Hepatocyte (in vitro differentiated cells): ENCODE results near the gene RAB26. TPM values are rescaled to one million over a fixed set of nuclear protein-coding genes. Genes with fewer than 3 reads are reported as not detected.
A peak's percentile ranks its signal among the peaks of the same experiment; 100 is the strongest.

Experiments used
- DNase-seq: peaks from one replicate; pipeline ENCODE4 v3.0.0-alpha.2; 2016; ENCODE audit warnings: low spot score
- H2AFZ ChIP-seq: fragments of 200-600 bp; sonication (generic); 2 replicates; pipeline ENCODE4 v1.6.0; 2016; ENCODE audit warnings: antibody characterized with exemption, mild to moderate bottlenecking
- H3K27ac ChIP-seq: fragments of 200-600 bp; sonication (generic); 2 replicates; pipeline ENCODE4 v1.5.1; 2016; ENCODE audit warnings: mild to moderate bottlenecking
- H3K27me3 ChIP-seq: fragments of 200-600 bp; sonication (generic); 2 replicates; pipeline ENCODE4 v1.6.1; 2016
- H3K36me3 ChIP-seq: fragments of 200-600 bp; sonication (generic); replicated peaks from 2 replicates; pipeline ENCODE4 v1.5.1; 2016; ENCODE audit warnings: low read depth; ENCODE audit not compliant: insufficient read depth
- H3K4me1 ChIP-seq: fragments of 200-600 bp; sonication (generic); 2 replicates; pipeline ENCODE4 v1.5.1; 2016; ENCODE audit warnings: mild to moderate bottlenecking, moderate library complexity; ENCODE audit not compliant: insufficient read depth
- H3K4me2 ChIP-seq: fragments of 200-600 bp; sonication (generic); 2 replicates; pipeline ENCODE4 v1.6.0; 2016
- H3K4me3 ChIP-seq: fragments of 200-600 bp; sonication (generic); 2 replicates; pipeline ENCODE4 v1.5.1; 2016; ENCODE audit warnings: mild to moderate bottlenecking
- H3K79me2 ChIP-seq: fragments of 200-600 bp; sonication (generic); 2 replicates; pipeline ENCODE4 v1.6.0; 2017; ENCODE audit warnings: mild to moderate bottlenecking
- H3K9me2 ChIP-seq: fragments of 200-600 bp; sonication (generic); replicated peaks from 2 replicates; pipeline ENCODE4 v1.6.0; 2017; ENCODE audit warnings: mild to moderate bottlenecking; ENCODE audit not compliant: insufficient read depth
- H3K9me3 ChIP-seq: fragments of 200-600 bp; sonication (generic); 2 replicates; pipeline ENCODE4 v1.5.1; 2016; ENCODE audit warnings: low read depth, mild to moderate bottlenecking
- H4K20me1 ChIP-seq: fragments of 200-600 bp; sonication (generic); 2 replicates; pipeline ENCODE4 v1.6.0; 2016; ENCODE audit warnings: mild to moderate bottlenecking; ENCODE audit not compliant: insufficient read depth, poor library complexity, severe bottlenecking
- EZH2 ChIP-seq: fragments of 200-600 bp; sonication (generic); IDR thresholded peaks from 2 replicates; pipeline ENCODE4 v1.6.1; 2016; ENCODE audit warnings: antibody characterized with exemption, mild to moderate bottlenecking, borderline replicate concordance
- EZH2phosphoT487 ChIP-seq: fragments of 200-600 bp; sonication (generic); IDR thresholded peaks from one replicate; pipeline ENCODE4 v1.6.1; 2018; ENCODE audit warnings: antibody characterized with exemption, mild to moderate bottlenecking, low read depth, moderate library complexity; ENCODE audit not compliant: unreplicated experiment, severe bottlenecking
- WGBS: methylation state at CpG from one replicate; pipeline ENCODE4 v1.1.6; 2016; ENCODE audit warnings: low lambda C conversion rate; ENCODE audit errors: missing lambda C conversion rate; 5-methylcytosine and 5-hydroxymethylcytosine counted together
- polyA plus RNA-seq: library from polyadenylated mRNA; unstranded; fragments of >200 nt; fragmentation: Nextera tagmentation; extraction: Ambion mirVana; gene quantifications from 2 replicates; pipeline ENCODE4 v1.2.1, GENCODE V29; 2016
- total RNA-seq: library from RNA; depleted of rRNA; stranded (reverse); fragments of >200 nt; gene quantifications from 2 replicates; pipeline ENCODE4 v1.2.3, GENCODE V29; 2014
- TF ChIP-seq, protein P1 (sequence below): fragments of 200-600 bp; sonication (generic); IDR thresholded peaks from 2 replicates; pipeline ENCODE4 v1.5.1; 2016; ENCODE audit warnings: antibody characterized with exemption, mild to moderate bottlenecking; ENCODE audit not compliant: poor library complexity

The RAB26 gene
- total and polyA plus RNA-seq, 2 experiments from 2014 or later, result 8.3 to 15.0 TPM

DNA sequence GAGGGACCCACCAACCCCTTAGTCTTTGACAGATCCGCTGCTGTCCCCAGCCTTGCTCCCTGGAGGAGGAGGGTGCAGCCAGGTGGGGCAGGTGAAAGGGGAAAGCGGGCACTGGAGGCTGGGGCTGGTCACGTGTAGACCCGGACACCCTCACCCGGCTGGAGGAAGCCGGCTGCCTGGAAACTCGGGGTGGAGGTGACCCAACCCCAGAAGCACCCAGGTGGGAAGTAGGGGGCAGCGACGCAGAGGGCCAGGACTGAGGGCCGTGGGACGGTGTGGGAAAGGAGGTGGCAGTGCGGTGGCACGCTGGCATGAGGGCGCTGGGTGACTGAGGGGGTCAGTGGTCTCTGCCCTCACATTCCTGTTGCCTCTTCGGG lies 9.8 kb downstream of the RAB26 start:
- Histone ChIP-seq H3K4me1 (peaks cover 48% of the 10 kb centered on the region), H3K27me3 (no peaks in the 10 kb centered on the region), H3K27ac (no peak overlapping the region), H3K4me3 (no peak overlapping the region), H3K9me3 (no peaks in the 10 kb centered on the region), H3K79me2 (peaks cover 89% of the 10 kb centered on the region), H3K36me3 (no peaks in the 10 kb centered on the region), H3K9me2 (no peaks in the 10 kb centered on the region), H2AFZ (no peak overlapping the region), H4K20me1 (peaks cover 54% of the 10 kb centered on the region), H3K4me2 (peak overlapping the region; percentile 95)
- TF ChIP-seq, protein P1, sequence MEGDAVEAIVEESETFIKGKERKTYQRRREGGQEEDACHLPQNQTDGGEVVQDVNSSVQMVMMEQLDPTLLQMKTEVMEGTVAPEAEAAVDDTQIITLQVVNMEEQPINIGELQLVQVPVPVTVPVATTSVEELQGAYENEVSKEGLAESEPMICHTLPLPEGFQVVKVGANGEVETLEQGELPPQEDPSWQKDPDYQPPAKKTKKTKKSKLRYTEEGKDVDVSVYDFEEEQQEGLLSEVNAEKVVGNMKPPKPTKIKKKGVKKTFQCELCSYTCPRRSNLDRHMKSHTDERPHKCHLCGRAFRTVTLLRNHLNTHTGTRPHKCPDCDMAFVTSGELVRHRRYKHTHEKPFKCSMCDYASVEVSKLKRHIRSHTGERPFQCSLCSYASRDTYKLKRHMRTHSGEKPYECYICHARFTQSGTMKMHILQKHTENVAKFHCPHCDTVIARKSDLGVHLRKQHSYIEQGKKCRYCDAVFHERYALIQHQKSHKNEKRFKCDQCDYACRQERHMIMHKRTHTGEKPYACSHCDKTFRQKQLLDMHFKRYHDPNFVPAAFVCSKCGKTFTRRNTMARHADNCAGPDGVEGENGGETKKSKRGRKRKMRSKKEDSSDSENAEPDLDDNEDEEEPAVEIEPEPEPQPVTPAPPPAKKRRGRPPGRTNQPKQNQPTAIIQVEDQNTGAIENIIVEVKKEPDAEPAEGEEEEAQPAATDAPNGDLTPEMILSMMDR, result no peak
- TF ChIP-seq EZH2phosphoT487 (no peak), EZH2 (no peak)
- 93% methylated on average over 15 of the region's 15 CpGs for WGBS
- DNase-seq, result no peak

- Histone ChIP-seq H3K9me3 (no peaks in the 10 kb centered on the region), H3K4me2 (no peak overlapping the region), H3K79me2 (peaks cover 87% of the 10 kb centered on the region), H3K36me3 (no peaks in the 10 kb centered on the region), H3K27ac (peak overlapping the region; percentile 27), H4K20me1 (peaks cover 43% of the 10 kb centered on the region), H3K4me1 (peaks cover 44% of the 10 kb centered on the region), H3K4me3 (no peak overlapping the region), H2AFZ (no peak overlapping the region), H3K27me3 (no peaks in the 10 kb centered on the region), H3K9me2 (no peaks in the 10 kb centered on the region)
- WGBS, result 92% methylated on average over 21 of the region's 24 CpGs
- TF ChIP-seq EZH2 (no peak), EZH2phosphoT487 (no peak)
- TF ChIP-seq, protein P1, result no peak
- no peak for DNase-seq
Observed at GRCh38 chr16:2159175-2159838, 10.9 kb downstream of the RAB26 start.

DNA sequence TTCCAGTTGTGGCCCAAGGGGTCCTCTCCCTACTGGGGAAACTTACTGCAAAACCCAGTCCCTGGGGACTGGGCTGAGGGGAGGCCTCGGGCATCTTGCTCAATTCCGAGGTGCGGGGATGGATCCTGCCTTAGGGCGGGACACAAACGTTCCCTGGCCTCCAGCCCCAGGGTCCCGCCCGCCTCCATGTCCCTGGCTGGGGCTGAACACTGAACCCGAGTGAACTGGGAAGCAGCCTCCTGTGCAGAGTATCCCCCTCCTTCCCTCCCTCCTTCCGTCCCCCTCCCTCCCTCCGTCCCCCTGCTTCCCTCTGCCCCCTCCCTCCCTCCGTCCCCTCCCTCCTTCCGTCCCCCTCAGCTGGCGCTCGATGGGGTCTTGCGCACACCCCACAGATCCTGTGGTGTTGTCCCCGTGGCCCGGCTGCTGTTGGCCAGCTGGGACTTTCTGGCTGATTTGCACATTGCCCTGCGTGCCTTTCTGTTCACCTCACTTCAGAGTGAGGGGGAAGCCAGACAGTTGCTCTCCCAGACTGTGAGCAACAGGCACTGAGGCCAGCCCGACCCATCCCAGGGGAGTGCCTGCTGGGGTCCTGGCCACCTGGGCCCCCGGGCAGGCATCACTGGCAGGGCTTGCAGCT lies 12.6 kb downstream of the RAB26 start:
- Histone ChIP-seq H3K4me1 (peaks cover 44% of the 10 kb centered on the region), H3K27me3 (no peaks in the 10 kb centered on the region), H3K4me2 (no peak overlapping the region), H4K20me1 (peaks cover 36% of the 10 kb centered on the region), H3K79me2 (peaks cover 79% of the 10 kb centered on the region), H3K27ac (peak overlapping the region; percentile 12), H2AFZ (no peak overlapping the region), H3K9me3 (no peaks in the 10 kb centered on the region), H3K9me2 (no peaks in the 10 kb centered on the region), H3K4me3 (no peak overlapping the region), H3K36me3 (no peaks in the 10 kb centered on the region)
- 87% methylated on average over 17 of the region's 20 CpGs for WGBS
- TF ChIP-seq EZH2 (no peak), EZH2phosphoT487 (no peak)
- TF ChIP-seq, protein P1, result no peak
- no peak for DNase-seq
